Measurements from ENCODE around the gene KLF8.

GRCh38 chrX:56288608-56289007 is 56.5 kb downstream of the KLF8 start:
- TF ChIP-seq CTCF (conservative IDR thresholded peaks at IDR 0.05) (no peak), ZFX (IDR thresholded peaks at IDR 0.05) (no peak)

All from C4-2B (cell line).